Measurements from ENCODE around the gene TOMM34. TPM values are rescaled to one million over a fixed set of nuclear protein-coding genes. Genes with fewer than 3 reads are reported as not detected.

Gene TOMM34
- total RNA-seq, 4 donors from 2014 or later: 14.4 to 17.3 (median 15.6) TPM

DNA sequence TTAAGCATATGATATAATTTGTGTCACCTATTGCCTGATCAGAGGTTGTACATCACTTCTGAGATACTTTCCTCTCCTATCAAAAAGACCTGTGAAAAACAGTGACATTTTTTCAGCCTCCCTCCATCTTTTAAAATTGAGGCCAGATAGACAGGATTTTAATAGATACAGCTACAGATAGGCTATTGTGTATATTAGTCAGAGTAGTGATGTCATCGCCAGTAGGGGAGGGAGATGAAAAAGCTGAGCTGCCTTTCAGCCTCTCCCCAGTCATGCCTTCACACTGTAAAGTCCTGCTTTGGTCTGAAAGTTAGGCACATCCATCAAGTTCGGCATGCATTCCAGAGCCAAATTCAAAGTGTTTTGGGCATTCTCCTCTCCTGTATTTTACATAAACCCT, 58.2 kb downstream of the TOMM34 start:
- Histone ChIP-seq H3K27ac (no peak overlapping the region), H3K4me1 (peaks cover 27% of the 10 kb centered on the region), H3K9me3 (no peaks in the 10 kb centered on the region), H3K27me3 (no peaks in the 10 kb centered on the region), H3K36me3 (peaks cover 55% of the 10 kb centered on the region), H3K4me3 (no peak overlapping the region)
- TF ChIP-seq POLR2A (IDR thresholded peaks at IDR 0.05): no peak
- no peak for TF ChIP-seq EP300 (IDR thresholded peaks at IDR 0.05)
- no peak for TF ChIP-seq POLR2AphosphoS5 (IDR thresholded peaks at IDR 0.05)
- TF ChIP-seq, protein P1, sequence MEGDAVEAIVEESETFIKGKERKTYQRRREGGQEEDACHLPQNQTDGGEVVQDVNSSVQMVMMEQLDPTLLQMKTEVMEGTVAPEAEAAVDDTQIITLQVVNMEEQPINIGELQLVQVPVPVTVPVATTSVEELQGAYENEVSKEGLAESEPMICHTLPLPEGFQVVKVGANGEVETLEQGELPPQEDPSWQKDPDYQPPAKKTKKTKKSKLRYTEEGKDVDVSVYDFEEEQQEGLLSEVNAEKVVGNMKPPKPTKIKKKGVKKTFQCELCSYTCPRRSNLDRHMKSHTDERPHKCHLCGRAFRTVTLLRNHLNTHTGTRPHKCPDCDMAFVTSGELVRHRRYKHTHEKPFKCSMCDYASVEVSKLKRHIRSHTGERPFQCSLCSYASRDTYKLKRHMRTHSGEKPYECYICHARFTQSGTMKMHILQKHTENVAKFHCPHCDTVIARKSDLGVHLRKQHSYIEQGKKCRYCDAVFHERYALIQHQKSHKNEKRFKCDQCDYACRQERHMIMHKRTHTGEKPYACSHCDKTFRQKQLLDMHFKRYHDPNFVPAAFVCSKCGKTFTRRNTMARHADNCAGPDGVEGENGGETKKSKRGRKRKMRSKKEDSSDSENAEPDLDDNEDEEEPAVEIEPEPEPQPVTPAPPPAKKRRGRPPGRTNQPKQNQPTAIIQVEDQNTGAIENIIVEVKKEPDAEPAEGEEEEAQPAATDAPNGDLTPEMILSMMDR (IDR thresholded peaks at IDR 0.05): no peak
- no peak for DNase-seq (ENCODE audit: low spot score in 2 of 2)
- WGBS: 71% methylated on average over 2 of the region's 2 CpGs

DNA sequence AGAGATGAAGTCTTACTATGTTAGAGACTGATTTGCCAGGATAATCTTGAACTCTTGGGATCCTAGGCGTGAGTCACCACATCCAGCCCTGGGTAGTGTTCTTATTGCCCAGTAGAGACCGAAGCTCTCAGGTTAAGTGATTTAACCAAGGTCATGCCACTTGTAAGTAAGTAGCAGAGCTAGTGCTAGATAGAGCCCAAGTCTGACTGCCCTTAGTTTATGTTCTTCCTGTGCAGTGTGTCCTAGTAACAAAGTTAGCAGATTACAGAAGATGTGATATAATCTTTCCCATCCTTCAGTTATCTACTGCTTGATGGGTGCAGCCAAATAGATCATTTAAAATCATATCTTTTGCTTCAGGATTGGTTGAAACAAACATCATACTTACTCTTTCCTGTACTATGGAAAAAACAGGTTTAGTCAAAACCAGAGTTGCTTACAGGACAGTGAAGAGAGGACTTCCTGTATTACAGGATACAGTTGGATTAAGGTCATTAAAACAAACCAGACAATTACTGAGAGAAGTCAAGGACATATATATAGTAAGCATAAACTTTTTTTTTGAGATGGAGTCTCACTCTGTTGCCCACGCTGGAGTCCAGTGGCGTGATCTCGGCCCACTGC, 59.9 kb downstream of the TOMM34 start:
- no peaks in the 10 kb centered on the region for H3K27me3 ChIP-seq
- H3K27ac ChIP-seq: no peak overlapping the region
- whole genome bisulfite sequencing: 82% methylated on average over 5 of the region's 5 CpGs
- H3K9me3 ChIP-seq: no peaks in the 10 kb centered on the region
- H3K4me3 ChIP-seq: no peak overlapping the region
- TF ChIP-seq POLR2A (IDR thresholded peaks at IDR 0.05) (no peak), EP300 (IDR thresholded peaks at IDR 0.05) (no peak), POLR2AphosphoS5 (IDR thresholded peaks at IDR 0.05) (no peak)
- TF ChIP-seq, protein P1 (IDR thresholded peaks at IDR 0.05): no peak
- DNase-seq (ENCODE audit: low spot score in 2 of 2): no peak
- peaks cover 44% of the 10 kb centered on the region for H3K4me1 ChIP-seq
- peaks cover 39% of the 10 kb centered on the region for H3K36me3 ChIP-seq

DNA sequence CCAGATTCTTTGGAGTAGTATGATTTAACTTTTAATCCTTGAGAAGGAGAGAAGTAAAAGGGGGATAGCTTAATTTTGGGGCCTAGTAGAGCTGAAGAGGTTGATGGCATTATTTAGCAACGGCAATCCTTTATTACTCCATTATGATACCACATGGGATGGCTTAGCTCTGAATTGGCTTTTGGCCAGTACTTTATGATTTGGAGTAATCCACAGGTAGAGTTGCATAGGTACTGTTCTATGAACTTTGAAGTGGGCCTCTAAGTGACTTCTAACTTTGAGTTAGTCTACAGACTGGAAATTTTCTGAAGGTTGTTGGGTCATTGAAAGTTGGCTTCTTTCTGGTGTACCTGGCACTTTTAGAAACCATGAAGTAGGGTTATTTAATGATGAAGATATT, 63.1 kb downstream of the TOMM34 start:
- H3K9me3 ChIP-seq: no peaks in the 10 kb centered on the region
- 40% methylated on average over 1 of the region's 1 CpG for WGBS
- H3K36me3 ChIP-seq: peaks cover 8% of the 10 kb centered on the region
- H3K4me3 ChIP-seq: no peak overlapping the region
- no peak for TF ChIP-seq POLR2AphosphoS5 (IDR thresholded peaks at IDR 0.05)
- DNase-seq (ENCODE audit: low spot score in 2 of 2): no peak
- H3K27ac ChIP-seq: no peak overlapping the region
- H3K4me1 ChIP-seq: peaks cover 62% of the 10 kb centered on the region
- no peaks in the 10 kb centered on the region for H3K27me3 ChIP-seq

- peaks cover 65% of the 10 kb centered on the region for H3K4me1 ChIP-seq
- H3K36me3 ChIP-seq: peaks cover 2% of the 10 kb centered on the region
- H3K27ac ChIP-seq: no peak overlapping the region
- H3K27me3 ChIP-seq: no peaks in the 10 kb centered on the region
- no peak overlapping the region for H3K4me3 ChIP-seq
- H3K9me3 ChIP-seq: no peaks in the 10 kb centered on the region
- no peak for DNase-seq (ENCODE audit: low spot score in 2 of 2)
- TF ChIP-seq POLR2AphosphoS5 (IDR thresholded peaks at IDR 0.05) (no peak), EP300 (IDR thresholded peaks at IDR 0.05) (no peak), POLR2A (IDR thresholded peaks at IDR 0.05) (no peak)
- TF ChIP-seq, protein P1 (IDR thresholded peaks at IDR 0.05): no peak
- 77% methylated on average over 1 of the region's 1 CpG for WGBS
Measured at GRCh38 chr20:44896583-44896982, 63.6 kb downstream of the TOMM34 start.

DNA sequence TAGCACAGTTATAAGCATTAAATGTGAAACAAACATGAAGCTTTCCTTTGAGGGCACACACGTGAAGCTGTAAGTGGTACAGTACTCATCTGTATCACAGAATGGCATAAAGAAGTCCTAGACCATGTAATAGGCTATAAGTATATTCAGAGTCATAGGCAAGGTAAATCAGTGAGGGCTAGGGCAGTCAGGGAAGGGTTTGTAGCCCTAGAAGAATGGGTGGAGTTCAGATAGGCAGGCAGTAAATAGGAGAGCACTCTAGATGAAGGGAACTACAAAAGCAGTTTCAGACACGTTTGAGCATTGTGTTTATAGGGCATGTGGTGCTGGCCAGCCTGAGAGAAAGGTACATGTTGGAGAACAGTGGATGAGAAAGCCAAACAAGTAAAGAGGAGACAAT, 65.2 kb downstream of the TOMM34 start:
- H3K4me1 ChIP-seq: peaks cover 67% of the 10 kb centered on the region
- TF ChIP-seq, protein P1 (IDR thresholded peaks at IDR 0.05): no peak
- TF ChIP-seq POLR2A (IDR thresholded peaks at IDR 0.05): no peak
- TF ChIP-seq EP300 (IDR thresholded peaks at IDR 0.05): no peak
- TF ChIP-seq POLR2AphosphoS5 (IDR thresholded peaks at IDR 0.05): no peak
- no peaks in the 10 kb centered on the region for H3K9me3 ChIP-seq
- H3K27ac ChIP-seq: no peak overlapping the region
- H3K36me3 ChIP-seq: no peaks in the 10 kb centered on the region
- H3K27me3 ChIP-seq: no peaks in the 10 kb centered on the region
- 44% methylated on average over 2 of the region's 2 CpGs for WGBS
- H3K4me3 ChIP-seq: no peak overlapping the region
- DNase-seq (ENCODE audit: low spot score in 2 of 2): no peak

Other genes with a start within 250 kb of the TOMM34 start
- gene CCN5, start 245.0 kb downstream of the TOMM34 start, total RNA-seq: 100 to 1,000 TPM in 2 of 4 donors, 10 to 100 TPM in 2; 40.1 to 137 (median 87.9) TPM
- 1 to 10 TPM in 3 of 4 donors, under 1 TPM in 1; 0.57 to 1.9 (median 1.4) TPM for gene KCNK15, start 214.5 kb downstream of the TOMM34 start, total RNA-seq
- gene RIMS4, start 149.9 kb downstream of the TOMM34 start, total RNA-seq: 1 to 10 TPM in 1 of 4 donors, under 1 TPM in 2, not detected in 1; 0.62 to 1.2 (median 0.64) TPM
- gene YWHAB, start 74.7 kb downstream of the TOMM34 start, total RNA-seq: 100 to 1,000 TPM in 3 of 4 donors, 10 to 100 TPM in 1; 79.7 to 135 (median 129) TPM
- gene PABPC1L, start 50.3 kb downstream of the TOMM34 start, total RNA-seq: 10 to 100 TPM; 11.7 to 61.1 (median 19.4) TPM
- 10 to 100 TPM; 25.4 to 63.9 (median 33.5) TPM for gene STK4, start 6.1 kb upstream of the TOMM34 start, total RNA-seq
- 1 to 10 TPM; 1.0 to 5.5 (median 2.3) TPM for gene KCNS1, start 140.7 kb upstream of the TOMM34 start, total RNA-seq
- gene WFDC5, start 154.8 kb upstream of the TOMM34 start, total RNA-seq: 100 to 1,000 TPM; 284 to 409 (median 356) TPM
- gene WFDC12, start 164.1 kb upstream of the TOMM34 start, total RNA-seq: 1 to 10 TPM in 2 of 4 donors, under 1 TPM in 1, not detected in 1; 0.98 to 7.6 (median 2.3) TPM
- gene PI3, start 214.5 kb upstream of the TOMM34 start, total RNA-seq: 10 to 100 TPM in 2 of 4 donors, 1 to 10 TPM in 2; 2.6 to 98.2 (median 8.0) TPM
- not detected for gene SEMG1, start 246.6 kb upstream of the TOMM34 start, total RNA-seq

Measured in suprapubic skin (tissue), 4 donors.